Body of pancreas (tissue), 4 donors: ENCODE results near the gene RCAN2.

Experiments used
- CTCF ChIP-seq, 7 experiments: fragments of 450-650 bp in 4 of 7; fragments of 200-600 bp in 3 of 7; sonication (generic) in 3 of 7; IDR thresholded peaks; one replicate each; pipeline ENCODE4 v1.5.1; 2016 to 2019; ENCODE audit warnings: antibody characterized with exemption in 7 of 7
- POLR2A ChIP-seq, 3 donors: fragments of 450-650 bp; IDR thresholded peaks; one replicate each; pipeline ENCODE4 v1.6.1; 2016; ENCODE audit warnings: antibody characterized with exemption in 3 of 3, mild to moderate bottlenecking in 2 of 3

- no peak for TF ChIP-seq CTCF (IDR thresholded peaks at IDR 0.05)
- TF ChIP-seq POLR2A (IDR thresholded peaks at IDR 0.05): no peak
These were observed 211.4 kb downstream of the RCAN2 start for GRCh38 chr6:46279874-46280273.
